Breast epithelium (tissue), 3 donors: ENCODE data around the gene VIL1.

ENCODE experiments used
- POLR2A ChIP-seq: fragments of 450-650 bp; IDR thresholded peaks from one replicate; pipeline ENCODE4 v1.6.1; 2016; ENCODE audit warnings: antibody characterized with exemption, mild to moderate bottlenecking, moderate library complexity
- POLR2AphosphoS5 ChIP-seq, 3 donors: sonication (generic); formaldehyde crosslinking; IDR thresholded peaks; one replicate each; pipeline ENCODE4 v1.6.1; 2017; ENCODE audit warnings: antibody characterized with exemption in 3 of 3

- TF ChIP-seq POLR2A (no peak), POLR2AphosphoS5 (IDR thresholded peaks at IDR 0.05) (no peak)
These were observed 24.4 kb upstream of the VIL1 start for GRCh38 chr2:218394298-218395089.
